ENCODE measurements around the gene AXDND1. TPM values are rescaled to one million over a fixed set of nuclear protein-coding genes. Genes with fewer than 3 reads are reported as not detected.

The AXDND1 gene
- total and polyA plus RNA-seq, 2 experiments from 2014 or later, result not detected

DNA sequence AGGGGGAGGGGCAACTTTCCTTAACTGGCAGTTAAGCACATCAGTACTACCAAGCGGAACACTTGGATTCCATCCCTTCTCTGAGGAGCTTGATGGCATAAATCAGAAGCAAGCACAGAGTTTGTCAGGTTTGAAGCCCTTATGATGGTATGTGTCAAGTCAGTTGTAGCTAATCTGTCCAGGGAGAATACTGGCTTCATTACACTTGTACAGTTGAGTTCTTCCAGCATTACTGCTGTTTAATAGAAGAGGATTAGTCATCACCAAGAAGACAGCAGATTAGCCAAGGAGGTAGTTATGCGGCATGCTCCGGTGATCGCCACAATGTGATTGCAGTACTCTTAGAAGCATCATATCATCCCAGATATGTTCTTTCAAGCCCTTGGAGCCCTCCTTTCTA lies 223.7 kb downstream of the AXDND1 start:
- Histone ChIP-seq H3K4me1 (ENCODE audit: insufficient read depth) (peaks cover 4% of the 10 kb centered on the region; the same call in 1 of the 2 replicates), H4K20me1 (replicated peaks; ENCODE audit: insufficient read depth) (no peaks in the 10 kb centered on the region; the same call in 1 of the 2 replicates), H3K4me3 (no peak overlapping the region), H3K4me2 (no peak overlapping the region), H2AFZ (no peak overlapping the region), H3K27ac (ENCODE audit: low read depth) (no peak overlapping the region), H3K79me2 (replicated peaks; ENCODE audit: insufficient read depth) (no peaks in the 10 kb centered on the region), H3K36me3 (ENCODE audit: insufficient read depth) (no peaks in the 10 kb centered on the region), H3K27me3 (ENCODE audit: insufficient read depth) (peaks cover 88% of the 10 kb centered on the region), H3K9me2 (ENCODE audit: insufficient read depth) (peaks cover 7% of the 10 kb centered on the region; the same call in 1 of the 2 replicates), H3F3A (replicated peaks; ENCODE audit: low read depth) (0 out of 2 replicates have a peak, but pooled peaks cover 9% of the 10 kb centered on the region)
- DNase-seq (ENCODE audit: low spot score) (no peak), ATAC-seq (no peak)
- H3K4me3 Mint-ChIP-seq, result no peak overlapping the region
- no peaks in the 10 kb centered on the region for H3K36me3 Mint-ChIP-seq (ENCODE audit: low read depth)
- peaks cover 6% of the 10 kb centered on the region; the same call in 1 of the 3 replicates for H3K9me3 Mint-ChIP-seq
- no peak overlapping the region for H3K27ac Mint-ChIP-seq
- no peak for TF ChIP-seq CREB1 (CRISPR knock-in tag; IDR thresholded peaks at IDR 0.05; ENCODE audit: low read depth)
- TF ChIP-seq, protein P1, sequence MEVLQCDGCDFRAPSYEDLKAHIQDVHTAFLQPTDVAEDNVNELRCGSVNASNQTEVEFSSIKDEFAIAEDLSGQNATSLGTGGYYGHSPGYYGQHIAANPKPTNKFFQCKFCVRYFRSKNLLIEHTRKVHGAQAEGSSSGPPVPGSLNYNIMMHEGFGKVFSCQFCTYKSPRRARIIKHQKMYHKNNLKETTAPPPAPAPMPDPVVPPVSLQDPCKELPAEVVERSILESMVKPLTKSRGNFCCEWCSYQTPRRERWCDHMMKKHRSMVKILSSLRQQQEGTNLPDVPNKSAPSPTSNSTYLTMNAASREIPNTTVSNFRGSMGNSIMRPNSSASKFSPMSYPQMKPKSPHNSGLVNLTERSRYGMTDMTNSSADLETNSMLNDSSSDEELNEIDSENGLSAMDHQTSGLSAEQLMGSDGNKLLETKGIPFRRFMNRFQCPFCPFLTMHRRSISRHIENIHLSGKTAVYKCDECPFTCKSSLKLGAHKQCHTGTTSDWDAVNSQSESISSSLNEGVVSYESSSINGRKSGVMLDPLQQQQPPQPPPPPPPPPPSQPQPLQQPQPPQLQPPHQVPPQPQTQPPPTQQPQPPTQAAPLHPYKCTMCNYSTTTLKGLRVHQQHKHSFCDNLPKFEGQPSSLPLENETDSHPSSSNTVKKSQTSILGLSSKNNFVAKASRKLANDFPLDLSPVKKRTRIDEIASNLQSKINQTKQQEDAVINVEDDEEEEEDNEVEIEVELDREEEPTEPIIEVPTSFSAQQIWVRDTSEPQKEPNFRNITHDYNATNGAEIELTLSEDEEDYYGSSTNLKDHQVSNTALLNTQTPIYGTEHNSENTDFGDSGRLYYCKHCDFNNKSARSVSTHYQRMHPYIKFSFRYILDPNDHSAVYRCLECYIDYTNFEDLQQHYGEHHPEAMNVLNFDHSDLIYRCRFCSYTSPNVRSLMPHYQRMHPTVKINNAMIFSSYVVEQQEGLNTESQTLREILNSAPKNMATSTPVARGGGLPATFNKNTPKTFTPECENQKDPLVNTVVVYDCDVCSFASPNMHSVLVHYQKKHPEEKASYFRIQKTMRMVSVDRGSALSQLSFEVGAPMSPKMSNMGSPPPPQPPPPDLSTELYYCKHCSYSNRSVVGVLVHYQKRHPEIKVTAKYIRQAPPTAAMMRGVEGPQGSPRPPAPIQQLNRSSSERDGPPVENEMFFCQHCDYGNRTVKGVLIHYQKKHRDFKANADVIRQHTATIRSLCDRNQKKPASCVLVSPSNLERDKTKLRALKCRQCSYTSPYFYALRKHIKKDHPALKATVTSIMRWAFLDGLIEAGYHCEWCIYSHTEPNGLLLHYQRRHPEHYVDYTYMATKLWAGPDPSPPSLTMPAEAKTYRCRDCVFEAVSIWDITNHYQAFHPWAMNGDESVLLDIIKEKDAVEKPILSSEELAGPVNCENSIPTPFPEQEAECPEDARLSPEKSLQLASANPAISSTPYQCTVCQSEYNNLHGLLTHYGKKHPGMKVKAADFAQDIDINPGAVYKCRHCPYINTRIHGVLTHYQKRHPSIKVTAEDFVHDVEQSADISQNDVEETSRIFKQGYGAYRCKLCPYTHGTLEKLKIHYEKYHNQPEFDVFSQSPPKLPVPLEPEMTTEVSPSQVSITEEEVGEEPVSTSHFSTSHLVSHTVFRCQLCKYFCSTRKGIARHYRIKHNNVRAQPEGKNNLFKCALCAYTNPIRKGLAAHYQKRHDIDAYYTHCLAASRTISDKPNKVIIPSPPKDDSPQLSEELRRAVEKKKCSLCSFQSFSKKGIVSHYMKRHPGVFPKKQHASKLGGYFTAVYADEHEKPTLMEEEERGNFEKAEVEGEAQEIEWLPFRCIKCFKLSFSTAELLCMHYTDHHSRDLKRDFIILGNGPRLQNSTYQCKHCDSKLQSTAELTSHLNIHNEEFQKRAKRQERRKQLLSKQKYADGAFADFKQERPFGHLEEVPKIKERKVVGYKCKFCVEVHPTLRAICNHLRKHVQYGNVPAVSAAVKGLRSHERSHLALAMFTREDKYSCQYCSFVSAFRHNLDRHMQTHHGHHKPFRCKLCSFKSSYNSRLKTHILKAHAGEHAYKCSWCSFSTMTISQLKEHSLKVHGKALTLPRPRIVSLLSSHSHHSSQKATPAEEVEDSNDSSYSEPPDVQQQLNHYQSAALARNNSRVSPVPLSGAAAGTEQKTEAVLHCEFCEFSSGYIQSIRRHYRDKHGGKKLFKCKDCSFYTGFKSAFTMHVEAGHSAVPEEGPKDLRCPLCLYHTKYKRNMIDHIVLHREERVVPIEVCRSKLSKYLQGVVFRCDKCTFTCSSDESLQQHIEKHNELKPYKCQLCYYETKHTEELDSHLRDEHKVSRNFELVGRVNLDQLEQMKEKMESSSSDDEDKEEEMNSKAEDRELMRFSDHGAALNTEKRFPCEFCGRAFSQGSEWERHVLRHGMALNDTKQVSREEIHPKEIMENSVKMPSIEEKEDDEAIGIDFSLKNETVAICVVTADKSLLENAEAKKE (CRISPR knock-in tag; IDR thresholded peaks at IDR 0.05), result no peak
- TF ChIP-seq ZNF331 (CRISPR knock-in tag; IDR thresholded peaks at IDR 0.05; ENCODE audit: low read depth), result no peak
- no peak for TF ChIP-seq POLR2AphosphoS5 (IDR thresholded peaks at IDR 0.05; ENCODE audit: low read depth)
- TF ChIP-seq EZH2 (IDR thresholded peaks at IDR 0.05; ENCODE audit: low read depth, unreplicated experiment), result no peak
- TF ChIP-seq JUNB (IDR thresholded peaks at IDR 0.05; ENCODE audit: unreplicated experiment), result no peak
- TF ChIP-seq STAT1 (IDR thresholded peaks at IDR 0.05; ENCODE audit: unreplicated experiment), result no peak
- TF ChIP-seq, protein P2, sequence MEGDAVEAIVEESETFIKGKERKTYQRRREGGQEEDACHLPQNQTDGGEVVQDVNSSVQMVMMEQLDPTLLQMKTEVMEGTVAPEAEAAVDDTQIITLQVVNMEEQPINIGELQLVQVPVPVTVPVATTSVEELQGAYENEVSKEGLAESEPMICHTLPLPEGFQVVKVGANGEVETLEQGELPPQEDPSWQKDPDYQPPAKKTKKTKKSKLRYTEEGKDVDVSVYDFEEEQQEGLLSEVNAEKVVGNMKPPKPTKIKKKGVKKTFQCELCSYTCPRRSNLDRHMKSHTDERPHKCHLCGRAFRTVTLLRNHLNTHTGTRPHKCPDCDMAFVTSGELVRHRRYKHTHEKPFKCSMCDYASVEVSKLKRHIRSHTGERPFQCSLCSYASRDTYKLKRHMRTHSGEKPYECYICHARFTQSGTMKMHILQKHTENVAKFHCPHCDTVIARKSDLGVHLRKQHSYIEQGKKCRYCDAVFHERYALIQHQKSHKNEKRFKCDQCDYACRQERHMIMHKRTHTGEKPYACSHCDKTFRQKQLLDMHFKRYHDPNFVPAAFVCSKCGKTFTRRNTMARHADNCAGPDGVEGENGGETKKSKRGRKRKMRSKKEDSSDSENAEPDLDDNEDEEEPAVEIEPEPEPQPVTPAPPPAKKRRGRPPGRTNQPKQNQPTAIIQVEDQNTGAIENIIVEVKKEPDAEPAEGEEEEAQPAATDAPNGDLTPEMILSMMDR (conservative IDR thresholded peaks at IDR 0.05; ENCODE audit: low read depth in 2 of 2), result no peak
- TF ChIP-seq, protein P3, sequence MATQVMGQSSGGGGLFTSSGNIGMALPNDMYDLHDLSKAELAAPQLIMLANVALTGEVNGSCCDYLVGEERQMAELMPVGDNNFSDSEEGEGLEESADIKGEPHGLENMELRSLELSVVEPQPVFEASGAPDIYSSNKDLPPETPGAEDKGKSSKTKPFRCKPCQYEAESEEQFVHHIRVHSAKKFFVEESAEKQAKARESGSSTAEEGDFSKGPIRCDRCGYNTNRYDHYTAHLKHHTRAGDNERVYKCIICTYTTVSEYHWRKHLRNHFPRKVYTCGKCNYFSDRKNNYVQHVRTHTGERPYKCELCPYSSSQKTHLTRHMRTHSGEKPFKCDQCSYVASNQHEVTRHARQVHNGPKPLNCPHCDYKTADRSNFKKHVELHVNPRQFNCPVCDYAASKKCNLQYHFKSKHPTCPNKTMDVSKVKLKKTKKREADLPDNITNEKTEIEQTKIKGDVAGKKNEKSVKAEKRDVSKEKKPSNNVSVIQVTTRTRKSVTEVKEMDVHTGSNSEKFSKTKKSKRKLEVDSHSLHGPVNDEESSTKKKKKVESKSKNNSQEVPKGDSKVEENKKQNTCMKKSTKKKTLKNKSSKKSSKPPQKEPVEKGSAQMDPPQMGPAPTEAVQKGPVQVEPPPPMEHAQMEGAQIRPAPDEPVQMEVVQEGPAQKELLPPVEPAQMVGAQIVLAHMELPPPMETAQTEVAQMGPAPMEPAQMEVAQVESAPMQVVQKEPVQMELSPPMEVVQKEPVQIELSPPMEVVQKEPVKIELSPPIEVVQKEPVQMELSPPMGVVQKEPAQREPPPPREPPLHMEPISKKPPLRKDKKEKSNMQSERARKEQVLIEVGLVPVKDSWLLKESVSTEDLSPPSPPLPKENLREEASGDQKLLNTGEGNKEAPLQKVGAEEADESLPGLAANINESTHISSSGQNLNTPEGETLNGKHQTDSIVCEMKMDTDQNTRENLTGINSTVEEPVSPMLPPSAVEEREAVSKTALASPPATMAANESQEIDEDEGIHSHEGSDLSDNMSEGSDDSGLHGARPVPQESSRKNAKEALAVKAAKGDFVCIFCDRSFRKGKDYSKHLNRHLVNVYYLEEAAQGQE (IDR thresholded peaks at IDR 0.05; ENCODE audit: unreplicated experiment), result no peak
- TF ChIP-seq, protein P4, sequence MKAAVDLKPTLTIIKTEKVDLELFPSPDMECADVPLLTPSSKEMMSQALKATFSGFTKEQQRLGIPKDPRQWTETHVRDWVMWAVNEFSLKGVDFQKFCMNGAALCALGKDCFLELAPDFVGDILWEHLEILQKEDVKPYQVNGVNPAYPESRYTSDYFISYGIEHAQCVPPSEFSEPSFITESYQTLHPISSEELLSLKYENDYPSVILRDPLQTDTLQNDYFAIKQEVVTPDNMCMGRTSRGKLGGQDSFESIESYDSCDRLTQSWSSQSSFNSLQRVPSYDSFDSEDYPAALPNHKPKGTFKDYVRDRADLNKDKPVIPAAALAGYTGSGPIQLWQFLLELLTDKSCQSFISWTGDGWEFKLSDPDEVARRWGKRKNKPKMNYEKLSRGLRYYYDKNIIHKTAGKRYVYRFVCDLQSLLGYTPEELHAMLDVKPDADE (IDR thresholded peaks at IDR 0.05), result no peak
- TF ChIP-seq ZNF114 (CRISPR knock-in tag; IDR thresholded peaks at IDR 0.05), result no peak
- no peak for TF ChIP-seq EZH2phosphoT487 (IDR thresholded peaks at IDR 0.05; ENCODE audit: unreplicated experiment)
- TF ChIP-seq NANOG (IDR thresholded peaks at IDR 0.05; ENCODE audit: borderline replicate concordance), result no peak
- H3K27me3 Mint-ChIP-seq (ENCODE audit: insufficient read depth, low read depth, poor library complexity), result peaks cover 47% of the 10 kb centered on the region
- peaks cover 10% of the 10 kb centered on the region for H3K4me1 Mint-ChIP-seq

Data from GM23338 (cell line).